Measurements from ENCODE around the gene ITGB2. TPM values are rescaled to one million over a fixed set of nuclear protein-coding genes. Genes with fewer than 3 reads are reported as not detected.

ITGB2 gene
- polyA plus RNA-seq, 1 of the 3 experiments (the other 2 are of a cell fraction): 0.77 TPM

- TF ChIP-seq ZBTB33 (IDR thresholded peaks at IDR 0.05; ENCODE audit: borderline replicate concordance, low read depth): no peak
- no peak for TF ChIP-seq TAF1 (IDR thresholded peaks at IDR 0.05; ENCODE audit: borderline replicate concordance, low read depth, low read length)
Measured at GRCh38 chr21:44892095-44892494, 28.6 kb downstream of the ITGB2 start (continued).

GRCh38 chr21:44891631-44892031 lies 29.1 kb downstream of the ITGB2 start:
- H3F3A ChIP-seq (replicated peaks; ENCODE audit: insufficient read depth): no peaks in the 10 kb centered on the region
- peaks cover 0 to 5% of the 10 kb centered on the region in 2 experiments; a peak in 1 of 4 replicates for H3K4me1 ChIP-seq (ENCODE audit: control insufficient read depth in 1 of 2, insufficient read depth in 2 of 2, low read depth in 1 of 2, low read length in 1 of 2)
- H3K4me2 ChIP-seq: no peak overlapping the region
- TF ChIP-seq FOSL2 (IDR thresholded peaks at IDR 0.05; ENCODE audit: borderline replicate concordance, low read depth): no peak
- H3K27ac ChIP-seq (ENCODE audit: low read depth in 2 of 2, low read length in 1 of 2): no peak overlapping the region
- H3K4me3 ChIP-seq (ENCODE audit: low read depth in 2 of 2, low read length in 1 of 2): no peak overlapping the region
- DNase-seq: no peak
- no peak overlapping the region for H2AFZ ChIP-seq (ENCODE audit: low read depth)
- ChIA-PET CTCF (interaction anchor here (0.6 to 5.5 kb wide), 9 partner anchors 10 to 206 kb away, joined by 3 to 39 read pairs (median 3); partner anchors contain the start of gene PTTG1IP), POLR2A (no interaction called here)
- H3K9me3 ChIP-seq: no peaks in the 10 kb centered on the region
- H3K79me2 ChIP-seq (ENCODE audit: insufficient read depth): no peaks in the 10 kb centered on the region
- WGBS (ENCODE audit: low lambda C conversion rate): no CpG with 5 or more reads among the region's 15 CpGs
- no peak overlapping the region for H3K9ac ChIP-seq
- H3K36me3 ChIP-seq (replicated peaks in 1 of 2; ENCODE audit: control insufficient read depth in 1 of 2, insufficient read depth in 2 of 2, low read length in 1 of 2): no peaks in the 10 kb centered on the region
- peaks cover 5% of the 10 kb centered on the region; the same call in 1 of the 2 replicates for H3K27me3 ChIP-seq (ENCODE audit: insufficient read depth)
- H3K9me2 ChIP-seq: no peaks in the 10 kb centered on the region
- no peaks in the 10 kb centered on the region for H4K20me1 ChIP-seq (ENCODE audit: insufficient read depth)

GRCh38 chr21:44890961-44891541 lies 29.6 kb downstream of the ITGB2 start:
- H3F3A ChIP-seq (replicated peaks; ENCODE audit: insufficient read depth): no peaks in the 10 kb centered on the region
- no peak overlapping the region for H2AFZ ChIP-seq (ENCODE audit: low read depth)
- H3K79me2 ChIP-seq (ENCODE audit: insufficient read depth): no peaks in the 10 kb centered on the region
- DNase-seq: no peak
- no peak overlapping the region for H3K27ac ChIP-seq (ENCODE audit: low read depth in 2 of 2, low read length in 1 of 2)
- H3K9ac ChIP-seq: no peak overlapping the region
- no peaks in the 10 kb centered on the region for H3K9me3 ChIP-seq
- H3K9me2 ChIP-seq: no peaks in the 10 kb centered on the region
- peaks cover 0 to 5% of the 10 kb centered on the region in 2 experiments; a peak in 1 of 4 replicates for H3K4me1 ChIP-seq (ENCODE audit: control insufficient read depth in 1 of 2, insufficient read depth in 2 of 2, low read depth in 1 of 2, low read length in 1 of 2)
- no peak overlapping the region for H3K4me2 ChIP-seq
- H3K27me3 ChIP-seq (ENCODE audit: insufficient read depth): peaks cover 5% of the 10 kb centered on the region; the same call in 1 of the 2 replicates
- no peaks in the 10 kb centered on the region for H3K36me3 ChIP-seq (replicated peaks in 1 of 2; ENCODE audit: control insufficient read depth in 1 of 2, insufficient read depth in 2 of 2, low read length in 1 of 2)
- ChIA-PET POLR2A (no interaction called here), CTCF (interaction anchor here (1.0 to 5.5 kb wide), 3 partner anchors 18 to 41 kb away, joined by 3 to 39 read pairs (median 9); partner anchors contain the start of gene PTTG1IP)
- no peak overlapping the region for H3K4me3 ChIP-seq (ENCODE audit: low read depth in 2 of 2, low read length in 1 of 2)
- WGBS (ENCODE audit: low lambda C conversion rate): 81% methylated on average over 2 of the region's 9 CpGs
- no peaks in the 10 kb centered on the region for H4K20me1 ChIP-seq (ENCODE audit: insufficient read depth)
- TF ChIP-seq SMC3 (IDR thresholded peaks at IDR 0.05; ENCODE audit: low read depth, low read length) (no peak), CTCF (IDR thresholded peaks at IDR 0.05) (no peak), USF2 (IDR thresholded peaks at IDR 0.05; ENCODE audit: borderline replicate concordance, low read depth, low read length) (no peak), JUND (IDR thresholded peaks at IDR 0.05) (no peak), GATA2 (CRISPR knock-in tag; IDR thresholded peaks at IDR 0.05) (no peak), RXRA (IDR thresholded peaks at IDR 0.05; ENCODE audit: borderline replicate concordance, low read depth) (no peak), CHD2 (IDR thresholded peaks at IDR 0.05; ENCODE audit: low read length, partially characterized antibody) (no peak), ELF1 (IDR thresholded peaks at IDR 0.05) (no peak), POLR2AphosphoS5 (IDR thresholded peaks at IDR 0.05; ENCODE audit: low read depth, low read length) (no peak), TCF12 (IDR thresholded peaks at IDR 0.05) (no peak), FOXJ3 (CRISPR knock-in tag; IDR thresholded peaks at IDR 0.05) (no peak), ZBTB33 (IDR thresholded peaks at IDR 0.05; ENCODE audit: borderline replicate concordance, low read depth) (no peak), TAF1 (IDR thresholded peaks at IDR 0.05; ENCODE audit: borderline replicate concordance, low read depth, low read length) (no peak), YY1 (IDR thresholded peaks at IDR 0.05; ENCODE audit: low read depth) (no peak), MEF2A (IDR thresholded peaks at IDR 0.05; ENCODE audit: borderline replicate concordance, low read depth) (no peak), FOXM1 (IDR thresholded peaks at IDR 0.05; ENCODE audit: low read depth) (no peak)
